Measurements from ENCODE around the gene CHCHD1.
A peak's percentile ranks its signal among the peaks of the same experiment; 100 is the strongest.
"Not testable (repeated sequence)": the region's sequence is repeated elsewhere in the genome, so short reads cannot be mapped to it uniquely, and the experiment has no call there.

CHCHD1 gene

DNA sequence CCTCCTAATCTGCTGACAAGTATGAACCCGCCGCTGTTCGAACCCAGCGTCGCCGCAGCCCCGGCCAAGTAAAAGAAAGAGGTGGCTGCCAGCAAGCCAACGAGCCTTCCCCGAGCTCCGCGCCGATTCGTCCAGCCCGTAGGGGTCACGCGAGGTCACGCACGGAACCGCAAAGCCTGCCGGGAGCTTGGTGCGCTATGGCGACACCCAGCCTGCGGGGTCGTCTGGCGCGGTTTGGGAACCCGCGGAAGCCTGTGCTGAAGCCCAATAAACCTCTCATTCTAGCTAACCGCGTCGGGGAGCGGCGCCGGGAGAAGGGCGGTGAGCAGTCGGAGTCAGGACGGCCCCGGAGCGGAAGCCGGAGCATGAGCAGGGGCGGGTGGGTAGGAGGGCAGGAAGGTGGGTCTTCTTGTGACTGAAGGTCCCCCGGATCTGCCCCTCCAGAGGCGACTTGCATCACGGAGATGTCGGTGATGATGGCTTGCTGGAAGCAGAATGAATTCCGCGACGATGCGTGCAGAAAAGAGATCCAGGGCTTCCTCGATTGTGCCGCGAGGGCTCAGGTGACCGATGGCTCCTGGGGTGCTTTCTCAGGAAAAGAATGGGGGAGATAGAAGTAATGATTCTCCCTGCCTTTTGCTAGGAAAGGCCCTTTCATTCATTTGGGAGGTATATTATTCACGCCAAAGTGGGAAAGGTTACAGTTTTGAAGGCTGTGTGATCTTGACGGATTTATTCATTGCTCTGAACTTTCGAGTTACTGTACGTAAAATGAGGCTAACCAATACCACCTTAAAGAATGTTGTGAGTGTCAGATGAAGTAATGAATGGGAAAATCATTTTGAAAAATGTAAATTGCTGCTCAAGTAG is at the start of gene CHCHD1:
TSS of gene CHCHD1 (plus strand) at position 170 of the 870 bp plus-strand sequence. CDS start at position 198, 28 bp downstream.
- DNase-seq (ENCODE audit: low read depth in 2 of 2, low spot score in 1 of 2), result peak; percentile 71 to 83

GRCh38 chr10:73732426-73732825 is 49.4 kb upstream of the CHCHD1 start:
- DNase-seq (ENCODE audit: low read depth in 2 of 2, low spot score in 1 of 2), result no peak

DNA sequence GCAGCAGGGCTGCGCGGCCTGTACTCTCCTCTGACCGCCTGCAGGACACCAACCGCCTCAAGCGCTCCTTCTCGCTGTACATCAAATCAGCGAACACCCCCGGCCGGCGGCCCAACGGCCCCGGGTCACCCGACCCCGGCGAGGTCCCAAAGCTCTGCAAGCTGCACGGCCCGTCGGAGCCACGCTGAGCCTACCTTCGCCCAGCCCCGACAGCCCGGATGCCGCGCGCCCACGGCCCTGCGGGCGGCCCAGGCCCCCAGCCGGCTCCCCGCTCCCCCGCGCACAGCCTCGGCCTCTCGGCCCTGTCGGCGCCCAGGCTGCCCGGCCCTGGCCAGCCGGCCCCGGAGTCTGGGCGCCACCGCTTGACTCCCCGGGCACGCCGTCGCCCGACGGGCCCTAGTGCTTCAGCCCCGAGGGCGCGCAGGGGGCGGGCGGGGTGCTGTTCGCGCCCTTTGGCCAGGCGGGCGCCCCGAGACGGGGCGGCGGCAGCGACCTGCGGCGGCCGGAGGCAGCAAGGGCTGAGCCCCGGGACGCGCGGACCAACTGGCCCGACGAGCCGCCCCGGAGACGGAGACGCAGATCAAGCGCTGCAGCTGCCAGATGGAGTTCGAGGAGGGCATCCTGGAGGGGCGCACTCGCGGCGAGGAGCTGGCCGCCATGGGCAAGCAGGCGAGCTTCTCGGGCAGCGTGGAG is 48.8 kb upstream of the CHCHD1 start:
- DNase-seq (ENCODE audit: low read depth in 2 of 2, low spot score in 1 of 2), result no peak

DNA sequence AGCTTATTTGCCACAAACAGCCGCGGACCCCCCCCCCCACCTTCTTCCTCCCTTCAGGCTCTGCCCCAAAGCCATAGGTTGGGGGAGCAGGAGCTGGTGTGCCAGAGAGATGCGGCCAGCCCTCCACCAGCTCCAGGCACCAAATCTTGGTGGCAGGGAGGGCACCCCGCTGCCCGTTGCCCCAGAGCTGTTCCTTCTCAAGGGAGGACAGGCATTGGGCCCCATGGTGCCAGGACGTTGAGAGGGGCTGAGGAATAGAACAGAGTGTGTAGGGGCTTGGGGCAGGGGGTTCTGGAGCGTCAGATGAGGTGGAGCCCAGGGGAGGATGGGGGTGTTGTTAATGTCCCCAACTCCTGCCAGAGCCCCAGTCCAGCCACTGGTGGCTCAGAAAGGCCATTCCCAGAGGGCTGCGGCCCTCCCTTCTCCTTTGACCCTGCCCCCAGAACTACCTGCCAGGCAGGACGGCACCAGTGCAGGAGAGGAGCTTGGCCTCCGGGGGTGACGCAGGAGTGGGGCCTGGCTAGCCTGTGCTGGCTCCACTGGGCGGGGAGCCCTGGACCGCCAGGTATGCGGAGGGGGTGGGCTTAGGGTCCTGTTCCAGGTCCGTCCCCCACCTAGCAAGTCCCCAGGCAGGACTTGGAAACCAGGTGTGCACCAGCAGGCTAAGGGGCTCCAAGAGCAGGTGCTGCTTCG is 47.7 kb upstream of the CHCHD1 start:
- no peak for DNase-seq (ENCODE audit: low read depth in 2 of 2, low spot score in 1 of 2)

DNA sequence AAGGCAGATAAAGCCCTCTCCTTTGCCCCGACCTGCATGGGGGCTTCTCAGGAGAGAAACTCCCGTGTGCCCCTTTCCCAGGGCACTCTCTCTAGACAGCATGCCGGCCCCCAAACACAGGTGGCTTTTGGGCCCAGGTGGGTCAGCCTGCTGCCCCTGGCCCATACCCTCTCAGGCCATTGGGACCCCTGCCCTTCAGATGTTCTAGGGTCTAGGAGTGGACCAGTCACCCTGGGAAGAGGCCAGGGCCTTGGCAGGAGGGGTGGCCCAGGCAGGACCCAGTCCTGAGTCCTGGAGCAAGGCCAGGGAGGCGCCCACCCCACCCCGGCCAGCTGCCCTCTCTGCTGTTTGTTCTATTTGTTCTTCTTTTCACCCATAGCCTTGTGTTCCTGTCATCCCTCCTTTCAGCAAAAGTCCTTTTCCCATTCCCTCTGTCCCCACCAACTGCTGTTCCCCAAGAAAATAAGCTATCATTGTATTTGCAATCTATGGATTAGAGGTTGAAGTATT is 47.0 kb upstream of the CHCHD1 start:
- DNase-seq (ENCODE audit: low read depth in 2 of 2, low spot score in 1 of 2), result no peak

- not testable (repeated sequence) for DNase-seq (ENCODE audit: low read depth in 2 of 2, low spot score in 1 of 2)
Observed at GRCh38 chr10:73740501-73741254, 41.2 kb upstream of the CHCHD1 start.

GRCh38 chr10:73742454-73742734 is 39.5 kb upstream of the CHCHD1 start:
- DNase-seq (ENCODE audit: low read depth in 2 of 2, low spot score in 1 of 2), result no peak

DNA sequence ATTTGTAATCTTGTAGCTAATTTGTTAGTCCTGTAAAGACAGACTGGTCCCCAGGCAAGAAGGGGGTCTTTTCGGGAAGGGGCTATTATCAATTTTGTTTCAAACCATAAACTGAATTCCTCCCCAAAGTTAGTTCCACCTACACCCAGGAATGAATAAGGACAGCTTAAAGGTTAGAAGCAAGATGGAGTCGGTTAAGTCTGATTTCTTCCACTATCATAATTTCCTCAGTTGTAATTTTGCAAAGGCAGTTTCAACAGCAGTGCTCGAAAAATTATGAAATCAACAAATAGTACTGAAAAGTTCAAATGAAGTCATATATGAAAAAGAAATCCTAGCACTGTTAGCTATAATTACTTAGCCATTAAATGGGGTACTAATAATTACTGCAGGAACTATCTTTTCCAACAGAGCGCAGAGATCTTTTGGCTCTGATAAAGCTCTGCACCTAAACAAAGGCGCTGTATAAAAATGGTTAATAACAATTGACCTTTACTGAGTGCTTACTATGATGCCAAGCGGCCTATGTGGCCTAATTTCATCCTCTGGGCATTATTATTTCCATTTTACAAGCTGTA is 38.4 kb upstream of the CHCHD1 start:
- no peak for DNase-seq (ENCODE audit: low read depth in 2 of 2, low spot score in 1 of 2)

DNA sequence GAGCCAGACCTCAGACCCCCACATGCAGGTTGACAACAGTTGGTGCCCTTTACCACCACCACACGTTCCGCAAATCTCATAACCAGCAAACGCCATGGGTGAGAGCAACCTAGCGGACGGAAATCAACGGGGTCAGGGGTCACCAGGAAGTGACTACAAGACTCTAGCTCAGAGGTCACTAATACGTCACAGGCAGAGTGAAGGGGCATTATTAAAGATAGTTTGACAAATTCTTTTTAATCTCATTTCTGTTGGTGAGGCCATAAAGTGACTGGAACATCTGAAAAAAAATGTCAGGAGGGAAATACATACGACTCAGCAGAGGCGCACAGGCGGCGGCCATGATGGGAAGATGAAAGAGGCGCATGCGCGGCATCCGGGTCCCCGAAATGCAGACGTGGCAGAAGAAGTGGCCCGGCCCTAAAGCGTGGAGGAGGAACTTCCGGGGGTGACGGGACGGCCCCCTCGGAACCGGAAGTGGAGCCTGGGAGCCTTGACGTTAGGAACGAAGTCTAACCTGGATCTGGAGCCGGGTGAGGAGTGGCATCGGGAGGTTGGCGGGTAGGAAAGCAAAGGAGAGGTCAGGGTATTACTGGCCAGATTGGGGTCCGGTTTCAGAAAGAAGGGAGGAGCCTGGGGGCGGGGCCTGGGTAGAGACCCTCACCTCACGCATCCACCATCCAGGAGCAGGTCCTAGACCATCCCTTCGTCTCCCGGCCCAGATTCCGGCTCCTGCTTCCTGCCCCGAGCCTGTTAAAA is 37.8 kb upstream of the CHCHD1 start, which contains the start of gene SEC24C:
TSS of gene SEC24C (plus strand) at position 468 of the 759 bp plus-strand sequence. CDS start 2,461 bp downstream, outside the sequence.
- peak; percentile 88 to 93 for DNase-seq (ENCODE audit: low read depth in 2 of 2, low spot score in 1 of 2)

- DNase-seq (ENCODE audit: low read depth in 2 of 2, low spot score in 1 of 2), result peak in 1 of 2 donors; percentile 19
Observed at GRCh38 chr10:73744664-73744975, 37.2 kb upstream of the CHCHD1 start.

DNA sequence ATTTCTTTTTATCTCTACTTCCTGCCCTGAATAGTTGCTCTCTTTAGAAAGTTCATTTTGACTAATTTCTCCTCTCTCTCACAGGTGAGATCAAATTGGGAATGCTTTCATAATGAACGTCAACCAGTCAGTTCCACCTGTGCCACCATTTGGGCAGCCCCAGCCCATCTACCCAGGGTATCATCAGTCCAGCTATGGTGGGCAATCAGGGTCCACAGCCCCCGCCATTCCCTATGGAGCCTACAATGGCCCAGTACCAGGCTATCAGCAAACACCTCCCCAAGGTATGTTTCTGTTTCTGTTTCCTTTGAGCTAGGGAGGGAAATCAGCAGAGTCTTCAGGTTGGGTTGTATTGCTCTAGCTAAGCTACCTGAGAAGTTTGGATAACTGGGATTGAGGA is 35.1 kb upstream of the CHCHD1 start:
- no peak for DNase-seq (ENCODE audit: low read depth in 2 of 2, low spot score in 1 of 2)

DNA sequence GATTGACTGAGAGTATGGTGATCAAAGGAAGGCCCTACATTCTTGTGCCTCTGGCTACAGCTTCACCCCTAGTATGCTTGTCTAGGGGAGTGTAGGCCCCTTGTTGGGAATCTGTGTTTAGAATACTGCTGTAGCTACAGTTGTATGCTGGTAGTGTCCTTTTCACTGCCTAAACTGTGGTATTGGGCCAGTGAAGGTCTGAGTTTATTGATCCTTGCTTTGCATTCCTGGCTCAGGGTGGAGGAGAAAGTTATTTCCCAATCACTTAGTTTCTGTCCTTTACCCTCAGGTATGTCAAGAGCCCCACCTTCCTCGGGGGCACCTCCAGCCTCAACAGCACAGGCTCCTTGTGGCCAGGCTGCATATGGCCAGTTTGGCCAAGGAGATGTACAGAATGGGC is 31.0 kb upstream of the CHCHD1 start:
- no peak for DNase-seq (ENCODE audit: low read depth in 2 of 2, low spot score in 1 of 2)

GRCh38 chr10:73756183-73756582 is 25.7 kb upstream of the CHCHD1 start:
- DNase-seq (ENCODE audit: low read depth in 2 of 2, low spot score in 1 of 2), result no peak

GRCh38 chr10:73758704-73759511 is 22.9 kb upstream of the CHCHD1 start:
- DNase-seq (ENCODE audit: low read depth in 2 of 2, low spot score in 1 of 2), result no peak

DNA sequence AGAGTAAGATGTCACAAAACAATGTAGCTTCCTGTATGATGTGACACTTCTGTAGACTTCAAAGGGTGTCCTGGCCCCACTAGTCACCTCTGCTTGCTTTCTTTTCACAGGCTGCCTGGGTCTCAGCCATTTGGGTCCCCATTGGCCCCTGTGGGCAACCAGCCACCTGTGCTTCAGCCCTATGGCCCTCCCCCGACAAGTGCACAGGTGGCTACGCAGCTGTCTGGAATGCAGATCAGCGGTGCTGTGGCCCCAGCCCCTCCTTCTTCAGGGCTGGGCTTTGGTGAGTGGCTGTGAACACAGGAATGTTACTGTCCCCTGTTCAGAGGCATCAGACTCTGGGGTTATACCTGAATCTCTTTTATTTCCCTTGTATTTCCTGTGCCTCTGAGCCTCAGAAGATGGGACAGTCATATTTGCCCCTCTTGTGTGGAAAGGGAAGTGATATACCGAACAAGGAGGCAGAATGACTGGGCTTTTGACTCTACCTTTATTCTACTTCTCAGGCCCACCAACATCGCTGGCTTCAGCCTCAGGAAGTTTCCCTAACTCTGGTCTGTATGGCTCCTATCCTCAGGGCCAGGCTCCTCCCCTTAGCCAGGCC is 22.2 kb upstream of the CHCHD1 start:
- DNase-seq (ENCODE audit: low read depth in 2 of 2, low spot score in 1 of 2), result peak in 1 of 2 donors; percentile 29

- DNase-seq (ENCODE audit: low read depth in 2 of 2, low spot score in 1 of 2), result no peak
Observed at GRCh38 chr10:73761781-73762180, 20.1 kb upstream of the CHCHD1 start.

DNA sequence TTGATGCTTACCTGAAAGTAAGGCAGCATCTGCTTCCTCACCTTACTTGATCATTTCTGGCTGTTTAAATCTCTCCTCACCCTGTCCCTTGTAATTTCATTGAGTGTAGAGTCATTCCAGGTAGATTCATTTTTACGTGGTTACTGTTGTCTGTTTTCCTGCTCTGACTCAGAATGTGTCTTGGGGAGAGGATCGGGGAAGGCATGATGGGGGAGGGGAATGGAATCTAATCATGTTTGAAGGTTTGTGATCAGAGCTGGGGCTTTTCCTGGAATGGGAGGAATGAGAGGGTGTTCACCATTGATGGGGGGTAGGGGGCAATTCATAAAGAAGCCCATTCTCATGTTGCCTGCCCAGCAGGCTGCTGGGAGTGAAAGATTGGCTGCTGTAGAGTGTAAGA is 18.9 kb upstream of the CHCHD1 start:
- no peak for DNase-seq (ENCODE audit: low read depth in 2 of 2, low spot score in 1 of 2)

DNA sequence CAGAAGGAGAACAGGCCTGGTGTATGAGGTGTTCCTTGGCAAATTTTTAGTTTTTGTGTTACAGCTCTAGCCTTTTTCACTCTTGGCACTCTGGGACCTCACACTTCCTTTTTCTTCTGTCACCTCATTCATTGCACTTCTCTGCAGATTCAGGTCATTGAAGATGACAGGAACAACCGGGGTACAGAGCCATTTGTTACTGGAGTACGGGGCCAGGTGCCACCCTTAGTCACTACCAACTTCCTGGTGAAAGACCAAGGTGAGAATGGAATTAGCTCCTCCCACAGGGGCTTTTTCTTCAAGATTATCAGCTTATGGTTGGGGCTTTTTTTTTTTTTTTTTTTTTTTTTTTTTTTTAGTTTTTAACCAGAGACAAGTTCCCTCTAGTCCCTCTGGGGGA is 18.5 kb upstream of the CHCHD1 start:
- no peak for DNase-seq (ENCODE audit: low read depth in 2 of 2, low spot score in 1 of 2)

- no peak for DNase-seq (ENCODE audit: low read depth in 2 of 2, low spot score in 1 of 2)
Observed at GRCh38 chr10:73765066-73765465, 16.8 kb upstream of the CHCHD1 start.

All from stimulated activated CD8-positive, alpha-beta memory T cell treated with anti-CD3 and anti-CD28 coated beads, Interleukin-4, amount 100 ng/mL, for 1 hour (primary cell).